Mesothelial cell of epicardium (in vitro differentiated cells): Measurements from ENCODE around the gene SPX. TPM values are rescaled to one million over a fixed set of nuclear protein-coding genes. Genes with fewer than 3 reads are reported as not detected.

Source experiments
- DNase-seq, 2 experiments: peaks; one replicate each; pipeline ENCODE4 v3.0.0; 2021; ENCODE audit warnings: low spot score in 2 of 2; ENCODE audit not compliant: unreplicated experiment in 2 of 2
- H3K27ac Mint-ChIP-seq: 2 replicates; pipeline ENCODE4 v1.8.0; 2021; ENCODE audit warnings: mixed read lengths
- H3K27me3 Mint-ChIP-seq: 2 replicates; pipeline ENCODE4 v1.8.0; 2021; ENCODE audit warnings: low read depth, mixed read lengths
- H3K36me3 Mint-ChIP-seq: 2 replicates; pipeline ENCODE4 v1.8.0; 2021; ENCODE audit warnings: mixed read lengths
- H3K4me1 Mint-ChIP-seq: 2 replicates; pipeline ENCODE4 v1.8.0; 2021; ENCODE audit warnings: mixed read lengths
- H3K4me3 Mint-ChIP-seq: 2 replicates; pipeline ENCODE4 v1.8.0; 2021; ENCODE audit warnings: mild to moderate bottlenecking, moderate library complexity, mixed read lengths
- H3K9me3 Mint-ChIP-seq: 2 replicates; pipeline ENCODE4 v1.8.0; 2021; ENCODE audit warnings: mixed read lengths
- total RNA-seq: library from RNA; stranded (reverse); gene quantifications from 3 replicates; pipeline ENCODE4 v1.2.1, GENCODE V29; 2021
- TF ChIP-seq, protein P1 (sequence below): fragments of 200-600 bp; sonication (generic); IDR thresholded peaks from one replicate; pipeline ENCODE4 v1.5.0; 2021; ENCODE audit warnings: antibody characterized with exemption; ENCODE audit not compliant: unreplicated experiment

SPX gene
- total RNA-seq, 1 donor from 2014 or later: not detected

- no peak overlapping the region for H3K27ac Mint-ChIP-seq
- TF ChIP-seq, protein P1, sequence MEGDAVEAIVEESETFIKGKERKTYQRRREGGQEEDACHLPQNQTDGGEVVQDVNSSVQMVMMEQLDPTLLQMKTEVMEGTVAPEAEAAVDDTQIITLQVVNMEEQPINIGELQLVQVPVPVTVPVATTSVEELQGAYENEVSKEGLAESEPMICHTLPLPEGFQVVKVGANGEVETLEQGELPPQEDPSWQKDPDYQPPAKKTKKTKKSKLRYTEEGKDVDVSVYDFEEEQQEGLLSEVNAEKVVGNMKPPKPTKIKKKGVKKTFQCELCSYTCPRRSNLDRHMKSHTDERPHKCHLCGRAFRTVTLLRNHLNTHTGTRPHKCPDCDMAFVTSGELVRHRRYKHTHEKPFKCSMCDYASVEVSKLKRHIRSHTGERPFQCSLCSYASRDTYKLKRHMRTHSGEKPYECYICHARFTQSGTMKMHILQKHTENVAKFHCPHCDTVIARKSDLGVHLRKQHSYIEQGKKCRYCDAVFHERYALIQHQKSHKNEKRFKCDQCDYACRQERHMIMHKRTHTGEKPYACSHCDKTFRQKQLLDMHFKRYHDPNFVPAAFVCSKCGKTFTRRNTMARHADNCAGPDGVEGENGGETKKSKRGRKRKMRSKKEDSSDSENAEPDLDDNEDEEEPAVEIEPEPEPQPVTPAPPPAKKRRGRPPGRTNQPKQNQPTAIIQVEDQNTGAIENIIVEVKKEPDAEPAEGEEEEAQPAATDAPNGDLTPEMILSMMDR: no peak
- no peaks in the 10 kb centered on the region for H3K36me3 Mint-ChIP-seq
- peaks cover 23% of the 10 kb centered on the region for H3K27me3 Mint-ChIP-seq
- no peaks in the 10 kb centered on the region for H3K4me1 Mint-ChIP-seq
- no peak overlapping the region for H3K4me3 Mint-ChIP-seq
- DNase-seq: no peak
- no peaks in the 10 kb centered on the region for H3K9me3 Mint-ChIP-seq
These were observed 13.7 kb downstream of the SPX start for GRCh38 chr12:21539797-21540196.

- Mint-ChIP-seq H3K27me3 (peaks cover 11% of the 10 kb centered on the region), H3K36me3 (no peaks in the 10 kb centered on the region), H3K4me3 (no peak overlapping the region), H3K4me1 (no peaks in the 10 kb centered on the region), H3K27ac (no peak overlapping the region), H3K9me3 (no peaks in the 10 kb centered on the region)
- TF ChIP-seq, protein P1: no peak
- DNase-seq: no peak
These were observed 15.7 kb downstream of the SPX start for GRCh38 chr12:21541773-21542172.

GRCh38 chr12:21542403-21542802, 16.3 kb downstream of the SPX start:
- TF ChIP-seq, protein P1: no peak
- no peaks in the 10 kb centered on the region for H3K4me1 Mint-ChIP-seq
- H3K4me3 Mint-ChIP-seq: no peak overlapping the region
- no peak overlapping the region for H3K27ac Mint-ChIP-seq
- no peak for DNase-seq
- H3K27me3 Mint-ChIP-seq: peaks cover 8% of the 10 kb centered on the region
- H3K36me3 Mint-ChIP-seq: no peaks in the 10 kb centered on the region
- no peaks in the 10 kb centered on the region for H3K9me3 Mint-ChIP-seq

DNA sequence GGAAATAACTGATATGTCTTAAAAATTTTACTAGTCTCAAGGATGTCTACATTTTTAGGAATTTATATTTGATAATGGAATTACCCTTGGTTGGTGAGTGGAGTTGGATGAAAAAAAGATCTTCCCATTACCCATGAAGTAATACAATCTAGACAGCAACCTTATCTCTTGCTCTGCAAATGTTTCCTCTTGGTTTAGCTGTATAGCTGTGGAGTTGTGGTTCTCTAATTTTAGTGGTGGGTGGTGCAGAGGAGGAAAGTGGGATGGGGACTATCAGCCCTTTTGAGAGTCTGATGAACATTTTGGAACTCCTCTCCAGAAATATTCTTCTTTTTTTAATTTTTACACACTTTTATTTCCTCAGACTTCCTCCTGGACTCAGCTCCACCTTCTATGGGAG, 17.1 kb downstream of the SPX start:
- no peak overlapping the region for H3K27ac Mint-ChIP-seq
- no peak for DNase-seq
- H3K9me3 Mint-ChIP-seq: no peaks in the 10 kb centered on the region
- TF ChIP-seq, protein P1: no peak
- H3K36me3 Mint-ChIP-seq: no peaks in the 10 kb centered on the region
- H3K27me3 Mint-ChIP-seq: peaks cover 7% of the 10 kb centered on the region
- no peak overlapping the region for H3K4me3 Mint-ChIP-seq
- H3K4me1 Mint-ChIP-seq: no peaks in the 10 kb centered on the region

GRCh38 chr12:21545557-21545956, 19.5 kb downstream of the SPX start:
- TF ChIP-seq, protein P1: no peak
- DNase-seq: no peak
- Mint-ChIP-seq H3K36me3 (no peaks in the 10 kb centered on the region), H3K4me3 (no peak overlapping the region), H3K27me3 (peaks cover 2% of the 10 kb centered on the region), H3K27ac (no peak overlapping the region), H3K9me3 (no peaks in the 10 kb centered on the region), H3K4me1 (no peaks in the 10 kb centered on the region)

GRCh38 chr12:21546716-21547115, 20.6 kb downstream of the SPX start:
- Mint-ChIP-seq H3K27ac (no peak overlapping the region), H3K4me1 (peaks cover under 1% of the 10 kb centered on the region), H3K9me3 (no peaks in the 10 kb centered on the region), H3K36me3 (no peaks in the 10 kb centered on the region), H3K27me3 (peaks cover 2% of the 10 kb centered on the region), H3K4me3 (no peak overlapping the region)
- no peak for DNase-seq
- TF ChIP-seq, protein P1: no peak
